Fibroblast of lung (primary cell): Measurements from ENCODE around the gene IKZF2.

Experiments
- EZH2 ChIP-seq: IDR thresholded peaks from 2 replicates; pipeline ENCODE4 v1.5.1; 2012; ENCODE audit warnings: low read length, control low read depth, mild to moderate bottlenecking; ENCODE audit errors: missing control alignments
- TF ChIP-seq, protein P1 (sequence below), 2 donors: IDR thresholded peaks in 1 of 2; conservative IDR thresholded peaks in 1 of 2; 1 replicate in 1 of 2; 2 replicates in 1 of 2; pipeline ENCODE4 v1.5.1; 2011 to 2012; ENCODE audit warnings: low read length in 2 of 2, control low read depth in 1 of 2, inconsistent platforms in 1 of 2, low read depth in 1 of 2, mild to moderate bottlenecking in 1 of 2

DNA sequence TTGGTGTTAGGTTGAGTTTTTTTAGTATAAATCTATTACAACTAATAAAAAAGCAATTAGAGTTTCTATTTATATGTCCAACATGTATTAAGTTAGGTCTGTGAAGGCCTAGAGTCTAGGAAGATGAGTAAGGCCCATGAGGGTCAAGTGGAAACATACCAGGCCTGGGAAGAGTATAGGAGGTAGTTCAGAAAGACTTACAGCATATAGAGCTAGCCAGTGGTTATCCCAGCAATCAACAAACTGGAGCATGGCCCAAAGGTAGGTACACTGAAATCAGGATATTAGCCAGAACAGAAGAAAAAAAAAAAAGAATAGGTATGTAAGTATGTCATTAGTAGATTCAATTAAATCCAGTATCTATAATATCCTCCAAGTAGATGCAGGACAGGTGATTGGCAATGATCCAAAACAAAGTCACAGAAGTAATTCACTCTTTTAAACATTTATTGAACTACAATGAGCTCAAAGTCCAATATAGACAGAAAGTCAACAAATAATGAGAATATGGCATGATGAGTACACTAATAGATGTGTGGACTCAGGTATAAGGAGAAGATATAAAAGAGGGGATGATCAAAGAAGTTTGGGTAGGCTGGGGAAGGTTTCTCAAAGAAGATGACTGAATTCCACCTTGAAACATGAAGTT, 70.3 kb downstream of the IKZF2 start:
- no peak for TF ChIP-seq EZH2
- TF ChIP-seq, protein P1, sequence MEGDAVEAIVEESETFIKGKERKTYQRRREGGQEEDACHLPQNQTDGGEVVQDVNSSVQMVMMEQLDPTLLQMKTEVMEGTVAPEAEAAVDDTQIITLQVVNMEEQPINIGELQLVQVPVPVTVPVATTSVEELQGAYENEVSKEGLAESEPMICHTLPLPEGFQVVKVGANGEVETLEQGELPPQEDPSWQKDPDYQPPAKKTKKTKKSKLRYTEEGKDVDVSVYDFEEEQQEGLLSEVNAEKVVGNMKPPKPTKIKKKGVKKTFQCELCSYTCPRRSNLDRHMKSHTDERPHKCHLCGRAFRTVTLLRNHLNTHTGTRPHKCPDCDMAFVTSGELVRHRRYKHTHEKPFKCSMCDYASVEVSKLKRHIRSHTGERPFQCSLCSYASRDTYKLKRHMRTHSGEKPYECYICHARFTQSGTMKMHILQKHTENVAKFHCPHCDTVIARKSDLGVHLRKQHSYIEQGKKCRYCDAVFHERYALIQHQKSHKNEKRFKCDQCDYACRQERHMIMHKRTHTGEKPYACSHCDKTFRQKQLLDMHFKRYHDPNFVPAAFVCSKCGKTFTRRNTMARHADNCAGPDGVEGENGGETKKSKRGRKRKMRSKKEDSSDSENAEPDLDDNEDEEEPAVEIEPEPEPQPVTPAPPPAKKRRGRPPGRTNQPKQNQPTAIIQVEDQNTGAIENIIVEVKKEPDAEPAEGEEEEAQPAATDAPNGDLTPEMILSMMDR (conservative IDR thresholded peaks at IDR 0.05 in 1 of 2, IDR thresholded peaks at IDR 0.05 in 1 of 2; ENCODE audit: low read depth in 1 of 2, low read length in 2 of 2), result no peak
